GM18519 (cell line): ENCODE measurements around the gene ATG7.

Experiments
- ATAC-seq: cut with Tn5 transposase; IDR thresholded peaks from one replicate; pipeline ENCODE4 v1.9.1; 2021; ENCODE audit warnings: mild to moderate bottlenecking, moderate library complexity; ENCODE audit not compliant: unreplicated experiment, low FRiP score

Gene ATG7

GRCh38 chr3:11271986-11272904 is at the start of gene ATG7:
TSS of gene ATG7 (plus strand) at chr3:11272397. CDS start at chr3:11298696, 26,299 bp downstream.
- ATAC-seq, result peak; percentile 84

- no peak for ATAC-seq
These were observed 48.2 kb upstream of the ATG7 start for GRCh38 chr3:11224010-11224409.

GRCh38 chr3:11224870-11225229 is 47.3 kb upstream of the ATG7 start:
- no peak for ATAC-seq

- ATAC-seq, result no peak
These were observed 46.2 kb upstream of the ATG7 start for GRCh38 chr3:11226042-11226370.

GRCh38 chr3:11228041-11228440 is 44.2 kb upstream of the ATG7 start:
- no peak for ATAC-seq

GRCh38 chr3:11230125-11230524 is 42.1 kb upstream of the ATG7 start:
- ATAC-seq, result no peak

GRCh38 chr3:11230832-11231231 is 41.4 kb upstream of the ATG7 start:
- ATAC-seq, result no peak

GRCh38 chr3:11235385-11235784 is 36.8 kb upstream of the ATG7 start:
- ATAC-seq, result no peak

GRCh38 chr3:11236588-11237461 is 35.4 kb upstream of the ATG7 start:
- no peak for ATAC-seq

- no peak for ATAC-seq
These were observed 34.1 kb upstream of the ATG7 start for GRCh38 chr3:11238060-11238459.

- no peak for ATAC-seq
These were observed 33.3 kb upstream of the ATG7 start for GRCh38 chr3:11238880-11239279.

- no peak for ATAC-seq
These were observed 32.4 kb upstream of the ATG7 start for GRCh38 chr3:11239796-11240195.

- ATAC-seq, result no peak
These were observed 31.7 kb upstream of the ATG7 start for GRCh38 chr3:11240496-11240895.

GRCh38 chr3:11244121-11244677 is 28.0 kb upstream of the ATG7 start:
- no peak for ATAC-seq

GRCh38 chr3:11245276-11245675 is 26.9 kb upstream of the ATG7 start:
- ATAC-seq, result no peak

- ATAC-seq, result no peak
These were observed 26.2 kb upstream of the ATG7 start for GRCh38 chr3:11245827-11246662.

- no peak for ATAC-seq
These were observed 25.6 kb upstream of the ATG7 start for GRCh38 chr3:11246663-11246970.

- ATAC-seq, result no peak
These were observed 24.8 kb upstream of the ATG7 start for GRCh38 chr3:11247362-11247761.

GRCh38 chr3:11248596-11248995 is 23.6 kb upstream of the ATG7 start:
- ATAC-seq, result no peak
